Activated CD8-positive, alpha-beta T cell treated with anti-CD3 and anti-CD28 coated beads for 36 hours (primary cell): ENCODE results near the gene RTRAF. TPM values are rescaled to one million over a fixed set of nuclear protein-coding genes. Genes with fewer than 3 reads are reported as not detected.
A peak's percentile ranks its signal among the peaks of the same experiment; 100 is the strongest.

Source experiments
- ATAC-seq: fragments of 200-7000 bp; cut with Tn5 transposase; one replicate; pipeline ENCODE4 v1.10.0; 2021; ENCODE audit warnings: mild to moderate bottlenecking, moderate library complexity
- CTCF ChIA-PET: fragments of 350-600 bp; sonication (Branson Sonifier 250); formaldehyde crosslinking; loops from one replicate; lab custom pipeline; 2021; ENCODE audit warnings: antibody characterized with exemption; lab: Charles Lee
- POLR2A ChIA-PET: fragments of 350-600 bp; sonication (Branson Sonifier 250); formaldehyde crosslinking; loops from one replicate; lab custom pipeline; 2021; ENCODE audit warnings: antibody characterized with exemption; lab: Charles Lee
- DNase-seq: peaks from one replicate; pipeline ENCODE4 v3.0.0-alpha.2; 2020
- H3K27ac Mint-ChIP-seq: one replicate; pipeline ENCODE4 v1.8.0; 2021; ENCODE audit warnings: mild to moderate bottlenecking, mixed read lengths
- H3K27me3 Mint-ChIP-seq: one replicate; pipeline ENCODE4 v1.8.0; 2021; ENCODE audit warnings: mixed read lengths
- H3K36me3 Mint-ChIP-seq: one replicate; pipeline ENCODE4 v1.8.0; 2021; ENCODE audit warnings: low read depth, mixed read lengths
- H3K4me1 Mint-ChIP-seq: one replicate; pipeline ENCODE4 v1.8.0; 2021; ENCODE audit warnings: low read depth, mixed read lengths
- H3K4me3 Mint-ChIP-seq: one replicate; pipeline ENCODE4 v1.8.0; 2021; ENCODE audit warnings: mild to moderate bottlenecking, moderate library complexity, mixed read lengths
- H3K9me3 Mint-ChIP-seq: one replicate; pipeline ENCODE4 v1.8.0; 2021; ENCODE audit warnings: mixed read lengths
- CTCF ChIP-seq: fragments of 200-600 bp; IDR thresholded peaks from one replicate; pipeline ENCODE4 v1.8.0; 2022; ENCODE audit warnings: antibody characterized with exemption, mild to moderate bottlenecking
- intact Hi-C: fragments of 100-400 bp; cut with micrococcal nuclease; formaldehyde crosslinking; loops from one replicate; pipeline ENCODE4 v1.10.0; 2022
- total RNA-seq, 2 experiments: library from RNA; stranded (reverse); gene quantifications; one replicate each; pipeline ENCODE4 v1.2.3, GENCODE V29; 2021

Gene RTRAF
- total RNA-seq, 2 experiments from 2014 or later, result 230 to 235 TPM

DNA sequence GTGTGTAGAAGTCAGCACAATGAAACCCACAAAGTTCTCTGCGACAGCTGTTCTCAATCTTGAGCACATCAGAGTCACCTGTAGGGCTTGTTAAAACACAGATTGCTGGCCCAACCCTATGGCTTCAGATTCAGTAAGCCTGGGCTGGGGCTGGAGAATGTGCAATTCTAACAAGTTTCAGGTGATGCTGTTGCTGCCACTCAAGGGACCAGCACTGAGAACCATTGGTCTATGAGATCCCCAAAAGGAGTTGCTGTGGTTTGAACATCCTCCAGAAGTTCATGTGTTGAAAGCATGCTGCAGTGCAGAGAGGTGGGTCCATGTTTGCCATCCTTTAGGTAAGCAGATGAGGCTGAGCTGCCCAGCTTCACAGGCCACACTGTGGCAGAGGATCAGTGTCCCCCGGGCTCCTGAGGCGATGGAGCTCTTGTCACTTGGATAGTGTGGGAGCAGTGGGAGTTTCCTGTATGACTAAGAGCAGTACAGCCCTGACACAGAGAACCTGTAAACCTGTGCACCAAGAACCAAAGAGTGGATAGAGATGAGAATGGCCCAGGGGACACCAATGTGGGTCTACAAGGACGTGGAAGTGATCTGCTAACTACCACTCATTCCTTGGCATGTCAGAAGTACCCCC is 8.0 kb upstream of the RTRAF start:
- TF ChIP-seq CTCF, result no peak
- Mint-ChIP-seq H3K27ac (no peak overlapping the region), H3K9me3 (no peaks in the 10 kb centered on the region), H3K27me3 (no peaks in the 10 kb centered on the region), H3K4me1 (peaks cover 7% of the 10 kb centered on the region), H3K4me3 (no peak overlapping the region), H3K36me3 (no peaks in the 10 kb centered on the region)
- ChIA-PET POLR2A (interaction anchor here (1.0 to 1.8 kb wide), 2 partner anchors 9 to 79 kb away, joined by 3 to 5 read pairs; no protein-coding TSS in a partner anchor), CTCF (interaction anchor here (1.4 to 7.4 kb wide), 6 partner anchors 12 to 203 kb away, joined by 3 to 99 read pairs (median 19); partner anchors contain the start of gene GNG2)
- ATAC-seq (peak; percentile 53), DNase-seq (no peak)
- intact Hi-C loops, result loop anchor here (5.0 kb wide), 1 partner anchor 134 kb away; no protein-coding TSS in a partner anchor

DNA sequence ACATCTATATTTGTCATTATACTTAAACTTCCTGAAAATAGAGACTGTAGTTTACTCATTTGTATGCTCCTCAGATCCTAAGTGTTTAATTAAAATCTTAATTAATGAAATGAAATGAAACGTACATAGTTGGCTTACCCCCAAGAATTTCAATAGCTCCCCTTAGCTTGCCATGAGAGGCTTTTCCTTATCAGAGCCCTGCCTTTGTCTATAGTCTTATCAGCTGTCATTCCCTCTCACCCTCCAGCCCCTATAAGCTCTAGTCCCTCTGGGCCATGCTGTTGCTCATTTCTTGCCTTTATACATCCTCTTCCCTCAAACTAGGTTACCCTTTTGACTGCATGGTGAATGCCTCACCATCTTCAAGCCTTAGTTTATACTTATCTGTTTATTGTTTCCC is 1.1 kb upstream of the RTRAF start:
- Mint-ChIP-seq H3K9me3 (no peaks in the 10 kb centered on the region), H3K27ac (peak overlapping the region; percentile 94), H3K4me3 (peak overlapping the region; percentile 87), H3K27me3 (no peaks in the 10 kb centered on the region), H3K36me3 (peaks cover 19% of the 10 kb centered on the region), H3K4me1 (peaks cover 24% of the 10 kb centered on the region)
- DNase-seq (no peak), ATAC-seq (no peak)
- ChIA-PET POLR2A (no interaction called here), CTCF (interaction anchor here (1.1 to 1.2 kb wide), 2 partner anchors 8 to 10 kb away, joined by 5 to 6 read pairs; no protein-coding TSS in a partner anchor)
- TF ChIP-seq CTCF, result no peak
- intact Hi-C loops, result no loop called here

- Mint-ChIP-seq H3K9me3 (no peaks in the 10 kb centered on the region), H3K36me3 (peaks cover 33% of the 10 kb centered on the region), H3K27me3 (no peaks in the 10 kb centered on the region), H3K27ac (peak overlapping the region; percentile 94), H3K4me3 (peak overlapping the region; percentile 87), H3K4me1 (peaks cover 38% of the 10 kb centered on the region)
- no peak for TF ChIP-seq CTCF
- DNase-seq (no peak), ATAC-seq (no peak)
- POLR2A ChIA-PET, result interaction anchor here (1.1 kb wide), 1 partner anchor 10 kb away, joined by 5 read pairs; no protein-coding TSS in a partner anchor
- CTCF ChIA-PET, result interaction anchor here (1.1 to 1.7 kb wide), 3 partner anchors 12 to 211 kb away, joined by 3 to 8 read pairs (median 3); no protein-coding TSS in a partner anchor
- intact Hi-C loops, result no loop called here
Measured at GRCh38 chr14:51990488-51990887, 1.1 kb downstream of the RTRAF start.

DNA sequence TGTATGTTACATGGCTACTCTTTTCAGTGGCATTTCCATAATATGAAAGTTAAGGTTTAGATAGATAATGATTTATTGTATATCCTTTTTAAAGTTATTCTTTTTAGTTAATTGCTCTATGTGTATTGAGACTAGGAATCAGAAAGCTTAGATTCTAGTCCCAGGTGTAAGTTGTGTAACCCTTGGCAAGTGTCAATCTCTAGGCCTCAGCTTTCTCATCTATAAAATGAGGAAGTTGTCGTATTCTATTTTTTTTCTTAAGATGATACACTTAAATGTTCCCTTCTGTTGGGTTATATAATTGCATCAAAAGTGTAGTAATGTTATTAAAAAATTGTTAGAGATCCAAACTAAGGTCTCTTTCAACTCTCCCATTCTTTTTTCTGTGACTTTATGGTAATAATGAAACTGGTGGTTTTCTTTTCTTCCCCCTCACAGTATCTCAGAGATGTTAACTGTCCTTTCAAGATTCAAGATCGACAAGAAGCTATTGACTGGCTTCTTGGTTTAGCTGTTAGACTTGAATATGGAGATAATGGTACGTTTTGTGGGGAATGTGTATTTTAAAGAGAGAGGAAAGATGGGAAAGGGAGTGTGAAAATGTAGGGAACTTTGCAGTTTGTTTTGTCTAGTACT is 4.1 kb downstream of the RTRAF start:
- Mint-ChIP-seq H3K27ac (peak overlapping the region; percentile 80), H3K27me3 (no peaks in the 10 kb centered on the region), H3K9me3 (no peaks in the 10 kb centered on the region), H3K36me3 (peaks cover 42% of the 10 kb centered on the region), H3K4me3 (no peak overlapping the region), H3K4me1 (peaks cover 44% of the 10 kb centered on the region)
- POLR2A ChIA-PET, result interaction anchor here (1.2 kb wide), 1 partner anchor 15 kb away, joined by 3 read pairs; no protein-coding TSS in a partner anchor
- TF ChIP-seq CTCF, result no peak
- DNase-seq (no peak), ATAC-seq (no peak)
- CTCF ChIA-PET, result interaction anchor here (0.8 to 5.9 kb wide), 6 partner anchors 13 to 279 kb away, joined by 3 to 36 read pairs (median 11); no protein-coding TSS in a partner anchor
- intact Hi-C loops, result no loop called here
